HG03575 (cell line): ENCODE measurements around the gene PCSK5.

Experiments used
- ATAC-seq: cut with Tn5 transposase; IDR thresholded peaks from one replicate; pipeline ENCODE4 v1.9.1; 2021; ENCODE audit not compliant: unreplicated experiment, insufficient number of reproducible peaks, low FRiP score; ENCODE audit errors: extremely low read depth

Gene PCSK5

GRCh38 chr9:76405868-76406267, 515.4 kb downstream of the PCSK5 start:
- no peak for ATAC-seq
